NT2/D1 (cell line): ENCODE measurements around the gene SLC39A11.

Experiments used
- DNase-seq: peaks from one replicate; pipeline ENCODE4 v3.0.0-alpha.2; 2011; ENCODE audit warnings: low read depth, low spot score
- H3K27me3 ChIP-seq: 2 replicates; pipeline ENCODE4 v1.6.0; 2011; ENCODE audit warnings: mild to moderate bottlenecking; ENCODE audit not compliant: insufficient read length, insufficient read depth
- H3K36me3 ChIP-seq: 2 replicates; pipeline ENCODE4 v1.6.1; 2011; ENCODE audit warnings: mild to moderate bottlenecking, low read length, mixed read lengths; ENCODE audit not compliant: insufficient read depth, insufficient read length
- H3K4me1 ChIP-seq: 2 replicates; pipeline ENCODE4 v1.5.1; 2011; ENCODE audit not compliant: insufficient read depth, insufficient read length
- H3K4me3 ChIP-seq: 2 replicates; pipeline ENCODE4 v1.5.1; 2011; ENCODE audit warnings: low read depth; ENCODE audit not compliant: insufficient read length
- H3K9ac ChIP-seq: 2 replicates; pipeline ENCODE4 v1.6.0; 2011; ENCODE audit warnings: low read depth; ENCODE audit not compliant: insufficient read length
- H3K9me3 ChIP-seq: 2 replicates; pipeline ENCODE4 v1.5.1; 2011; ENCODE audit warnings: mild to moderate bottlenecking, low read length; ENCODE audit not compliant: insufficient read depth
- SUZ12 ChIP-seq: IDR thresholded peaks from 2 replicates; pipeline ENCODE4 v1.6.1; 2011; ENCODE audit not compliant: insufficient read length, insufficient read depth; ENCODE audit errors: extremely low read depth
- YY1 ChIP-seq: IDR thresholded peaks from 2 replicates; pipeline ENCODE4 v1.6.1; 2011; ENCODE audit not compliant: insufficient read length, insufficient read depth
- ZNF274 ChIP-seq: IDR thresholded peaks from 2 replicates; pipeline ENCODE4 v1.6.1; 2011; ENCODE audit warnings: mild to moderate bottlenecking, low read depth, low read length

The SLC39A11 gene

DNA sequence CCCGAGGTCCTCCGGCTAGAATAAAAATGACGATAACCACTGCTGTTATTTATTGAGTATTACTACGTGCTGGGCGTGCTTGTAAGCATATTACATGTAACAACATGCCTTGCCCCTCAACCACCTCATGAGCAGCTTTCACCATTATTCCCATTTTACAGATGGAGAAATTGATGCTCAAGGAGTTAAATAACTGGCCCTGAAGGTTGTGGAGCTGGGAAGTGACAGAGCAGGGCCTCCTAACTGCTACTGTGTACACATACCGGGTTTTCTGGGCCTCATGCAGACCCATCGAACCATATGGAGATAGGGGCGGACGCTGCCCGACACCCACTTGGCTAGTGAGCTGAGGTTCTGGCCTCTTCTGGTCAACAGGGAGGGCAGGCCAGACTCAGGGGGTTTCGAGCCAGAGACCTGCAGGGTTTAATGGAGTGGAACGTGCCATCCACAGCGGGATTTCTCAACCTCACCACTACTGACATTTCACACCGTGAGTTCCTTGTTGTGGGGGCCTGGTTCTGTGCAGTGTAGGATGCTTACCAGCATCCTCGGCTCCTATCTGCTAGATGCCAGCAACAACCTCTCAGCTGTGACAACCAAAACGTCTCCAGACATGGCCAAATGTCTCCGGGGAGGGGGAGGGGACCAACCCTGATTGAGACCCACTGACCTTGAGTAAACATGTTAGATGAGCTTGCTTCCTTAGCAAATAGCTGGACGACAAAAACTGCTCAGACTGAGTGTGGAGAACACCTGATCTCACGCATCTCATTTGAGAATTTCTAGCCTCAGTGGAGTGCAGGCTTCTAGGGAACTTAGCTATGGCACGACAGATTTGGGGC, 432.0 kb downstream of the SLC39A11 start:
- no peak for DNase-seq
- no peaks in the 10 kb centered on the region for H3K27me3 ChIP-seq
- H3K4me3 ChIP-seq, result no peak overlapping the region
- H3K4me1 ChIP-seq, result peaks cover 32% of the 10 kb centered on the region
- no peak overlapping the region for H3K9ac ChIP-seq
- TF ChIP-seq ZNF274 (no peak), SUZ12 (no peak), YY1 (no peak)
- 0 out of 2 replicates have a peak, but pooled peaks cover 9% of the 10 kb centered on the region for H3K9me3 ChIP-seq
- H3K36me3 ChIP-seq, result no peaks in the 10 kb centered on the region

DNA sequence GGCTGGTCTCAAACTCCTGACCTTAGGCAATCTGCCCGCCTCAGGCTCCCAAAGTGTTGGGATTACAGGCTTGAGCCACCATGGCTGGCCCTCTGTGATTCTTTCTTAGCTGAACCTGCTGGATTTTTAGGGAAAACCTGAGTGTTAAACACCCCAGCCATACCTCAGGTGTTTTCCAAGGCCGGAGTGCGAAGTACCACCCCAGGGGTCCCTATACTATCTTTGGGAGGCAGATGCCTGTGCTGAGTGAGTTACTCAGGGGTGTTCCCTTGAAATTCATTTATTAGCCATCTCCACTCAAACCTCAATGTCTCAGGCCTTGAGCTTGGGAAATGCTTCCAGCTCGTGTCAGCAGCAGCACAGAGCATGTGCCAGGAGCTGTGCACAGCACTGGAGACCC, 432.7 kb downstream of the SLC39A11 start:
- Histone ChIP-seq H3K4me1 (peaks cover 32% of the 10 kb centered on the region), H3K36me3 (no peaks in the 10 kb centered on the region), H3K27me3 (no peaks in the 10 kb centered on the region), H3K9ac (no peak overlapping the region), H3K4me3 (no peak overlapping the region), H3K9me3 (0 out of 2 replicates have a peak, but pooled peaks cover 9% of the 10 kb centered on the region)
- no peak for DNase-seq
- TF ChIP-seq SUZ12 (no peak), YY1 (no peak), ZNF274 (no peak)

DNA sequence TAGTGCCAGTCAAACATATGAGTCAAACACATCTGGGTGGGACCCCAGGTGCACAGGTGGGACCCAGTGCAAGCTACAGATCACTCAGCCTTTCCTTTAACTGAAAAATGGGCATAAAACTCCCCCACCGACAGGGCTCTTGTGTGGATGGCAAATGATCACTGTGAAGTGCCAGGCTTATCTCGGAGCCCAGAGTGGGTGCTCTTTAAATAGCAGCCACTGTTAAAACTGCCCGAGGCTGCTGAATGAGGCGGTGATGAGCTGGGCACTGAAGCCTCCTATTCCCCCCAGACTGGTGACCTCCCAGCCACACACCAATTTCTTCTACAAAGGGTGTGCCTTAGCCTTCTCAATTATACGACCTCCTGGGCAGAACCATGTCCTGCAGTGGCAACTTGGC, 433.8 kb downstream of the SLC39A11 start:
- no peak for DNase-seq

DNA sequence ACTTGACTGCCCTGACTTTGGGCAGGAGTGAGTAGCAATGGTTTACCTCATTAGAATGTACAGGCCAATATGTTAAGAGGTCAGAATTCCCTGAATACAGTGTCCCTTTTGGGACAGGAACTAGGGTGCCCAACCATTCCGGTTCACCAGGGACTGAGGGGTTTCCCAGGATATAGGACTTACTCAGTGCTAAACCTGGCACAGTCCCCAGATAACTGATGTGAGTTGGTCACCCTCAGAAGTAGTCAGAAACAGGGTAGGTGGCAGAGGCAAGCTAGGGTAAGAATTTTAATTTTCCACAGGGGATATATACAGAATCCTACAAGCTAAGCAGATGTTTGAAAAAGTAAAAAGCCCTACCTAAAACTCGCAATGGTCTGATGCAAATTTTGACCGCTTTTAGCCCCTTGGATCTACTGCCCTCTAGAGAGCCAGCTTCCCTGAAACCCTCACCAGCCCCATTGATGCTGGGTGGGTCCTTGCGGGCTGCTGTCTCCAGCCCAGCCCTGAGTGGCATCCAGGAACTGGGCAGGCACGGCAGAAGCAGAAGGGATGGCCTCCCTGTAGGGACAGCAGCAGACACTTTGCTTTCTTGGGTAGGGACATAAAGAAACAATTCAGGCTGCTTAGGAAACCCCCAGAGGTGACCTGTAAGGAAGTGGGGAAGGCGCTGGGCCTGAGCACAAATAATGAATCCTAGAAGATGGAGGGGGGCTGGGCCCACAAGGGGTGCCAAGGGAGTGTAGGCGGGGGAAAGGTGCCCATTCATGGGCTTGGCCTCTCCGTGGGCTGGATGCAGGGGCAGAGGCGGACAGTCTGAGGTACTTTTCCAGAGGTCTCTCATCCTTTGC, 434.8 kb downstream of the SLC39A11 start:
- H3K36me3 ChIP-seq, result no peaks in the 10 kb centered on the region
- H3K4me3 ChIP-seq, result no peak overlapping the region
- H3K9me3 ChIP-seq, result no peaks in the 10 kb centered on the region
- no peaks in the 10 kb centered on the region for H3K27me3 ChIP-seq
- no peak overlapping the region for H3K9ac ChIP-seq
- H3K4me1 ChIP-seq, result peaks cover 32% of the 10 kb centered on the region
- TF ChIP-seq SUZ12 (no peak), YY1 (no peak)
- no peak for DNase-seq

More for the DNA sequence above, 433.8 kb downstream of the SLC39A11 start:
- H3K9ac ChIP-seq, result no peak overlapping the region
- no peak overlapping the region for H3K4me3 ChIP-seq
- no peaks in the 10 kb centered on the region for H3K36me3 ChIP-seq
- peaks cover 32% of the 10 kb centered on the region for H3K4me1 ChIP-seq
- no peaks in the 10 kb centered on the region for H3K27me3 ChIP-seq
- no peak for TF ChIP-seq SUZ12
- TF ChIP-seq YY1, result no peak
- no peak for TF ChIP-seq ZNF274
- 0 out of 2 replicates have a peak, but pooled peaks cover 3% of the 10 kb centered on the region for H3K9me3 ChIP-seq

DNA sequence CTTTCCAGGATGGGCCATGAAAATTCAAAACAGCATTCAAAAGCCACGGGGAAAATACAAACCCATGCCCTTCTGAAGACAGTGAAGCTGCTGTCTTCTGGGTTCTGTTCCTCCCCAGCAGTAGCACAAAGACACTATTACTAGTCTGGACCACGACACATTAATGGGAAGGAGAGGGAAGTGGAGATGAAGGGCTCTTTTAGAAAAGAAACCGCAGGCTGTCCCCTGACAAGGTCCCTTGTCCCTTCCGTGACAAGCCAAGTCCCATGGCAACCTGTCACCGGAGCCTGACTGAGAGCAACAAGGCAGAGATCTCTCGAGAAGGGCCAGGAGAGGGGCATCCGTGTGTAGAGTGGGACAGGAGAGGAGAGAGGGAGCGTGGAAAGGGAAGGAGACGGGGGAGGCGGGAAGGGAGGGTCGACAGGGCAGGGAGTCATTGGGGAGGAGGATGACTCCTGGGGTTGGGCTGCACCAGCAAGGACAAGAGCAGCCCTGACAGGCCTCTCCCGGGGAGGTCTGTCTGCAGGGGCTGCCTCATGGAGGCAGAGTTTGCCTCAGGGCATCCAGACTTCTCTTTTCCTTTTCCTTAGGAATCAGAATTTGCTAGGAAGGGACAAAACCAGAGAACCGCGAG, 436.2 kb downstream of the SLC39A11 start:
- no peak for TF ChIP-seq ZNF274
- TF ChIP-seq YY1, result no peak
- no peak for TF ChIP-seq SUZ12
- no peak for DNase-seq
- Histone ChIP-seq H3K9me3 (no peaks in the 10 kb centered on the region), H3K27me3 (no peaks in the 10 kb centered on the region), H3K36me3 (no peaks in the 10 kb centered on the region), H3K9ac (peak overlapping the region; percentile 47), H3K4me1 (peaks cover 25% of the 10 kb centered on the region), H3K4me3 (no peak overlapping the region)

DNA sequence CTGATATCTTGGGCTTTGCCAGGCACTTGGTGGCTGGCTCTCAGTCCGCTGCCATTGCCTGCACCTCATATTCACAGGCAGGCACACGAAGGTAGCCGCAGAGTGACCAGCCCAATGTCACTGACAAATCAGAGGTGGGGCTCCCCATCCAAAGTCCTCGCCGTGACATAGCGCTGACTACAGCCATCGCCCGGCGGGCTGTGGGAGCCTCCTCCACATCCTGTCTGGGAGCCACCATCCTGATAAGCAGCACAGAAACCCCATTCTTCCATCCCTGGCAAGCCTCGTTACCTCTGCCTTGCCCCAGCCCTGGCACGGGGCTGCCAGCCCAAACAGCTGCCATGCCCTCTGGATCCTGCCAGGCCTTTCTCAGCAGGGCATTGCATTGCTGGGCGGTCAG, 437.8 kb downstream of the SLC39A11 start:
- no peak overlapping the region for H3K9ac ChIP-seq
- H3K4me1 ChIP-seq, result peaks cover 16% of the 10 kb centered on the region
- TF ChIP-seq ZNF274 (no peak), YY1 (no peak), SUZ12 (no peak)
- no peaks in the 10 kb centered on the region for H3K27me3 ChIP-seq
- no peak for DNase-seq
- no peak overlapping the region for H3K4me3 ChIP-seq
- no peaks in the 10 kb centered on the region for H3K9me3 ChIP-seq
- H3K36me3 ChIP-seq, result no peaks in the 10 kb centered on the region

DNA sequence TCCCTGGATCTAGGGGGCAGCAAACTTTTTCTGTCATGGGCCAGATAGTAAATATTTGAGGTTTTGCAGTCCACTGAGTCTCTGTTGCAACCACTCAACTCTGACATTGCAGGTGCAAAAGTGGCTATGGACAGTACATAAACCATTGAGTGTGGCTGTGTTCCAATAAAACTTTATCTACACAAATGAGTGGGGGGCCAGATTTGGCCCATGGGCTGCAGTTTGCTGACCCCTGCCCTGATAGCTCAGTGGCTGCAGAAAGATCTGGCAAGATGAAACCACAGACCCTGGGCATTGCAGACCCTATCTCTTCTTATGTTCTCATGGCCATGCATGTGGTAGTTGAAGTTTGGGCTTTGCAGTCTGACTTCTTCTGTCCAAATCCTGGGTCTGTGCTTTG, 440.5 kb downstream of the SLC39A11 start:
- H3K4me1 ChIP-seq, result peaks cover 4% of the 10 kb centered on the region
- no peak overlapping the region for H3K4me3 ChIP-seq
- TF ChIP-seq SUZ12, result no peak
- TF ChIP-seq ZNF274, result no peak
- TF ChIP-seq YY1, result no peak
- H3K9me3 ChIP-seq, result no peaks in the 10 kb centered on the region
- H3K9ac ChIP-seq, result no peak overlapping the region
- DNase-seq, result no peak
- no peaks in the 10 kb centered on the region for H3K36me3 ChIP-seq
- no peaks in the 10 kb centered on the region for H3K27me3 ChIP-seq
